ENCODE data around the gene TMPRSS11B.

GRCh38 chr4:68249434-68249833, 3.9 kb upstream of the TMPRSS11B start:
- TF ChIP-seq CTCF (conservative IDR thresholded peaks at IDR 0.05): no peak
- TF ChIP-seq ZFX (IDR thresholded peaks at IDR 0.05): no peak

All from C4-2B (cell line).